ENCODE data around the gene WDPCP.
"Not testable (repeated sequence)": the region's sequence is repeated elsewhere in the genome, so short reads cannot be mapped to it uniquely, and the experiment has no call there.

Gene WDPCP

GRCh38 chr2:63422556-63422955 lies 165.7 kb downstream of the WDPCP start:
- Histone ChIP-seq H3K27me3 (ENCODE audit: control insufficient read depth, low read length) (no peaks in the 10 kb centered on the region), H3K9me2 (replicated peaks; ENCODE audit: control insufficient read depth, low read length) (no peaks in the 10 kb centered on the region), H3K4me1 (ENCODE audit: control insufficient read depth, low read length) (0 out of 2 replicates have a peak, but pooled peaks cover 3% of the 10 kb centered on the region), H3K27ac (ENCODE audit: low read depth, low read length) (no peak overlapping the region), H3K4me3 (ENCODE audit: low read length) (no peak overlapping the region), H3K36me3 (ENCODE audit: control insufficient read depth, low read length) (no peaks in the 10 kb centered on the region), H3K9me3 (ENCODE audit: control insufficient read depth, insufficient read depth, low read length) (no peaks in the 10 kb centered on the region), H3F3A (ENCODE audit: control insufficient read depth, insufficient read depth) (no peaks in the 10 kb centered on the region), H3K4me2 (ENCODE audit: low read length) (no peak overlapping the region), H3K79me2 (ENCODE audit: control insufficient read depth, low read length) (no peaks in the 10 kb centered on the region), H4K20me1 (ENCODE audit: control insufficient read depth, insufficient read depth, low read depth, low read length) (no peaks in the 10 kb centered on the region)
- TF ChIP-seq, protein P1, sequence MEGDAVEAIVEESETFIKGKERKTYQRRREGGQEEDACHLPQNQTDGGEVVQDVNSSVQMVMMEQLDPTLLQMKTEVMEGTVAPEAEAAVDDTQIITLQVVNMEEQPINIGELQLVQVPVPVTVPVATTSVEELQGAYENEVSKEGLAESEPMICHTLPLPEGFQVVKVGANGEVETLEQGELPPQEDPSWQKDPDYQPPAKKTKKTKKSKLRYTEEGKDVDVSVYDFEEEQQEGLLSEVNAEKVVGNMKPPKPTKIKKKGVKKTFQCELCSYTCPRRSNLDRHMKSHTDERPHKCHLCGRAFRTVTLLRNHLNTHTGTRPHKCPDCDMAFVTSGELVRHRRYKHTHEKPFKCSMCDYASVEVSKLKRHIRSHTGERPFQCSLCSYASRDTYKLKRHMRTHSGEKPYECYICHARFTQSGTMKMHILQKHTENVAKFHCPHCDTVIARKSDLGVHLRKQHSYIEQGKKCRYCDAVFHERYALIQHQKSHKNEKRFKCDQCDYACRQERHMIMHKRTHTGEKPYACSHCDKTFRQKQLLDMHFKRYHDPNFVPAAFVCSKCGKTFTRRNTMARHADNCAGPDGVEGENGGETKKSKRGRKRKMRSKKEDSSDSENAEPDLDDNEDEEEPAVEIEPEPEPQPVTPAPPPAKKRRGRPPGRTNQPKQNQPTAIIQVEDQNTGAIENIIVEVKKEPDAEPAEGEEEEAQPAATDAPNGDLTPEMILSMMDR (IDR thresholded peaks at IDR 0.05; ENCODE audit: low read depth, low read length, poor library complexity, severe bottlenecking): no peak
- no peak for TF ChIP-seq EZH2phosphoT487 (IDR thresholded peaks at IDR 0.05; ENCODE audit: borderline replicate concordance, low read length)

- Histone ChIP-seq H3K4me1 (ENCODE audit: control insufficient read depth, low read length) (no peaks in the 10 kb centered on the region), H3K9me2 (replicated peaks; ENCODE audit: control insufficient read depth, low read length) (no peaks in the 10 kb centered on the region), H3K4me2 (ENCODE audit: low read length) (no peak overlapping the region), H4K20me1 (ENCODE audit: control insufficient read depth, insufficient read depth, low read depth, low read length) (no peaks in the 10 kb centered on the region), H3K79me2 (ENCODE audit: control insufficient read depth, low read length) (no peaks in the 10 kb centered on the region), H3K9me3 (ENCODE audit: control insufficient read depth, insufficient read depth, low read length) (no peaks in the 10 kb centered on the region), H3K27ac (ENCODE audit: low read depth, low read length) (no peak overlapping the region), H3K36me3 (ENCODE audit: control insufficient read depth, low read length) (peaks cover 3% of the 10 kb centered on the region; the same call in 1 of the 2 replicates), H3K4me3 (ENCODE audit: low read length) (no peak overlapping the region), H3F3A (ENCODE audit: control insufficient read depth, insufficient read depth) (no peaks in the 10 kb centered on the region), H3K27me3 (ENCODE audit: control insufficient read depth, low read length) (no peaks in the 10 kb centered on the region)
- TF ChIP-seq, protein P1 (IDR thresholded peaks at IDR 0.05; ENCODE audit: low read depth, low read length, poor library complexity, severe bottlenecking): no peak
Measured at GRCh38 chr2:63408530-63408929, 179.7 kb downstream of the WDPCP start.

DNA sequence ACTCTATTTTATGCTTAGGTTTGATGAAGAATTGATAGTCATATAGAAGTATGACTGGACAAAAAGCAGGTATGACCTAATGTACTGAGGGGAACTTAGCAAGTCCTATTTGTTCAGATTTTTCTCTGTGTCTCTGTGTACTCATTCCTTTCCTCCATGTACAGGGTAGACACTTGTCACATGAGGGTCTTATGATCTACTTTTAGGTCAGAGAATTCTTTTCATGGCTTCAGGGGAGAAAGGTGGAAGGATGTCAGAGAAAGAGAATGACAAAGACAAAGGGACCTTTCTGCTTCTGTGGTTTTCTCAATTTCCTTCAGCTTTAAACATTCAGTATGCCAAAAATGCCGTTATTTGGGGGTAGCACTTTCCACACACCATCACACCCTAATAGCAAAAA lies 181.6 kb downstream of the WDPCP start:
- no peaks in the 10 kb centered on the region for H3K9me2 ChIP-seq (replicated peaks; ENCODE audit: control insufficient read depth, low read length)
- no peaks in the 10 kb centered on the region for H3K4me1 ChIP-seq (ENCODE audit: control insufficient read depth, low read length)
- no peak overlapping the region for H3K4me3 ChIP-seq (ENCODE audit: low read length)
- no peak overlapping the region for H3K4me2 ChIP-seq (ENCODE audit: low read length)
- H3K27ac ChIP-seq (ENCODE audit: low read depth, low read length): no peak overlapping the region
- no peaks in the 10 kb centered on the region for H4K20me1 ChIP-seq (ENCODE audit: control insufficient read depth, insufficient read depth, low read depth, low read length)
- H3F3A ChIP-seq (ENCODE audit: control insufficient read depth, insufficient read depth): no peaks in the 10 kb centered on the region
- peaks cover 3% of the 10 kb centered on the region; the same call in 1 of the 2 replicates for H3K36me3 ChIP-seq (ENCODE audit: control insufficient read depth, low read length)
- H3K9me3 ChIP-seq (ENCODE audit: control insufficient read depth, insufficient read depth, low read length): no peaks in the 10 kb centered on the region
- no peaks in the 10 kb centered on the region for H3K27me3 ChIP-seq (ENCODE audit: control insufficient read depth, low read length)
- TF ChIP-seq EZH2phosphoT487 (IDR thresholded peaks at IDR 0.05; ENCODE audit: borderline replicate concordance, low read length): no peak
- TF ChIP-seq, protein P1 (IDR thresholded peaks at IDR 0.05; ENCODE audit: low read depth, low read length, poor library complexity, severe bottlenecking): no peak
- H3K79me2 ChIP-seq (ENCODE audit: control insufficient read depth, low read length): no peaks in the 10 kb centered on the region

DNA sequence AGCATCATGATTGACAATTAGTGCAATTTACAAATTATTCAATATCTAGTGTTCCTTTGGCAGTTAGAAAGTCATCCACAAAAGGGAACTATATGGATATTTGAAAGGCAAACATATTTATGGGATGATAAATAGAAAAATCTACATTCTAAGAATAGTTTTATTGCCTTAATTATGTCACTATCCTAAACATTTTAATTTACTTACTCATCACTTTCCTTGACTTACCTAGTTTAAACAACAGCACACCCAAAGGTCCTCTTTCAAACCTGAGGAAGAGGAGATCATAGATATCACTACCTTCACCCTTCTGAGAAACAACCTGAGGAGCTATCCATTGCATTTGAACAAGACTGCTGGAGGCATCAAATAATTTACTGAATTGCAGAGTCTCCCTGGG lies 184.5 kb downstream of the WDPCP start:
- no peaks in the 10 kb centered on the region for H4K20me1 ChIP-seq (ENCODE audit: control insufficient read depth, insufficient read depth, low read depth, low read length)
- no peak for TF ChIP-seq EZH2phosphoT487 (IDR thresholded peaks at IDR 0.05; ENCODE audit: borderline replicate concordance, low read length)
- TF ChIP-seq, protein P1 (IDR thresholded peaks at IDR 0.05; ENCODE audit: low read depth, low read length, poor library complexity, severe bottlenecking): no peak
- peaks cover 3% of the 10 kb centered on the region; the same call in 1 of the 2 replicates for H3K36me3 ChIP-seq (ENCODE audit: control insufficient read depth, low read length)
- H3K9me3 ChIP-seq (ENCODE audit: control insufficient read depth, insufficient read depth, low read length): no peaks in the 10 kb centered on the region
- H3K4me2 ChIP-seq (ENCODE audit: low read length): no peak overlapping the region
- H3K27me3 ChIP-seq (ENCODE audit: control insufficient read depth, low read length): no peaks in the 10 kb centered on the region
- H3K9me2 ChIP-seq (replicated peaks; ENCODE audit: control insufficient read depth, low read length): no peaks in the 10 kb centered on the region
- no peaks in the 10 kb centered on the region for H3K4me1 ChIP-seq (ENCODE audit: control insufficient read depth, low read length)
- H3K4me3 ChIP-seq (ENCODE audit: low read length): no peak overlapping the region
- no peak overlapping the region for H3K27ac ChIP-seq (ENCODE audit: low read depth, low read length)
- no peaks in the 10 kb centered on the region for H3K79me2 ChIP-seq (ENCODE audit: control insufficient read depth, low read length)
- H3F3A ChIP-seq (ENCODE audit: control insufficient read depth, insufficient read depth): no peaks in the 10 kb centered on the region

DNA sequence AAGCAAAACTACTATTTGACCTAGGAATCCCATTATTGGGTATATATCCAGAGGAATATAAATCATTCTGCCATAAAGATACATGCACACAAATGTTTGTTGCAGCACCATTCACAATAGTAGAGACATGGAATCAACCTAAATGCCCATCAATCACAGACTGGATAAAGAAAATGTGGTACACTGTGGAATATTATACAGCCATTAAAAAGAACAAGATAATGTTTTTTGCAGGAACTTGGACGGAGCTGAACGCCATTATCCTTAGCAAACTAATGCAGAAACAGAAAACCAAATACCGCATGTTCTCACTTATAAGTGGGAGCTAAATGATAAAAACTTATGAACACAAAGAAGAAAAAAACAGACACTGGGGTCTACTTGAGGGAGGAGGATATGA lies 185.4 kb downstream of the WDPCP start:
- H3K9me2 ChIP-seq (replicated peaks; ENCODE audit: control insufficient read depth, low read length); H3K27me3 ChIP-seq (ENCODE audit: control insufficient read depth, low read length); H3K36me3 ChIP-seq (ENCODE audit: control insufficient read depth, low read length): not testable (repeated sequence)

More for the DNA sequence above, 185.4 kb downstream of the WDPCP start:
- H4K20me1 ChIP-seq (ENCODE audit: control insufficient read depth, insufficient read depth, low read depth, low read length); H3K79me2 ChIP-seq (ENCODE audit: control insufficient read depth, low read length); H3K4me1 ChIP-seq (ENCODE audit: control insufficient read depth, low read length); H3K4me3 ChIP-seq (ENCODE audit: low read length); H3F3A ChIP-seq (ENCODE audit: control insufficient read depth, insufficient read depth); H3K4me2 ChIP-seq (ENCODE audit: low read length); H3K27ac ChIP-seq (ENCODE audit: low read depth, low read length); H3K9me3 ChIP-seq (ENCODE audit: control insufficient read depth, insufficient read depth, low read length): not testable (repeated sequence)
